ENCODE measurements around the gene CEACAM18. TPM values are rescaled to one million over a fixed set of nuclear protein-coding genes. Genes with fewer than 3 reads are reported as not detected.

Gene CEACAM18
- total RNA-seq, 1 donor from 2014 or later: not detected

GRCh38 chr19:51503896-51504295 lies 25.6 kb downstream of the CEACAM18 start:
- CTCF ChIA-PET: no interaction called here

DNA sequence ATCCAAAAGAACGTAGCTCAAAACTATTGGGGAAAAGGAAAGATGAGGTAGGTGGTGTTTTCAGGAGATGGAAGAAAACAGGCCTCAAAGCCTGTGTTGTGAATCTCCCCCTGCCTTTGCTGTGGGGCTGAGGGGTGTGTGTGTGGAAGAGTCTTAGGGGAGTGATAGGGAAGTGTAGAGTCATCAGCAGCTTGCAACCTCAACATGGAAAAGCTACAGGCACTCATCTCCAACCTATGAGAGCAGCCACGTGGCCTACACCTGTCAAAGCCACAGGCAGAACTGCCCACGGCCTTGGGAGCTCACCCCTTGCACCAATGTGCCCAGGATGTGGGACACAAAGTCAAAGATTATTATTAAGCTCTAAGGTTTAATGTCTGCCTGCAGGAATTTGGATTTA lies 27.6 kb downstream of the CEACAM18 start:
- ChIA-PET CTCF (interaction anchor here (0.6 to 1.0 kb wide), 2 partner anchors 33 to 108 kb away, joined by 3 read pairs; no protein-coding TSS in a partner anchor), POLR2A (no interaction called here)
- no peaks in the 10 kb centered on the region for H3K36me3 Mint-ChIP-seq (ENCODE audit: low read depth)
- intact Hi-C loops (cut with micrococcal nuclease): no loop called here
- H3K4me3 Mint-ChIP-seq: no peak overlapping the region
- peaks cover 2% of the 10 kb centered on the region for H3K27me3 Mint-ChIP-seq
- TF ChIP-seq CTCF (IDR thresholded peaks at IDR 0.05): no peak
- no peak for DNase-seq
- no peak overlapping the region for H3K27ac Mint-ChIP-seq
- ATAC-seq (ENCODE audit: low read depth): no peak
- H3K9me3 Mint-ChIP-seq: no peaks in the 10 kb centered on the region
- H3K4me1 Mint-ChIP-seq: peaks cover 11% of the 10 kb centered on the region

More at GRCh38 chr19:51503896-51504295, 25.6 kb downstream of the CEACAM18 start:
- Mint-ChIP-seq H3K36me3 (ENCODE audit: low read depth) (no peaks in the 10 kb centered on the region), H3K4me1 (peaks cover 11% of the 10 kb centered on the region), H3K4me3 (no peak overlapping the region), H3K27me3 (peaks cover 2% of the 10 kb centered on the region), H3K9me3 (no peaks in the 10 kb centered on the region), H3K27ac (no peak overlapping the region)
- no peak for TF ChIP-seq CTCF (IDR thresholded peaks at IDR 0.05)
- POLR2A ChIA-PET: no interaction called here
- ATAC-seq (ENCODE audit: low read depth) (no peak), DNase-seq (no peak)
- intact Hi-C loops (cut with micrococcal nuclease): no loop called here

- Mint-ChIP-seq H3K36me3 (ENCODE audit: low read depth) (no peaks in the 10 kb centered on the region), H3K4me1 (no peaks in the 10 kb centered on the region), H3K27ac (no peak overlapping the region), H3K9me3 (no peaks in the 10 kb centered on the region), H3K27me3 (peaks cover 3% of the 10 kb centered on the region), H3K4me3 (no peak overlapping the region)
- no peak for TF ChIP-seq CTCF (IDR thresholded peaks at IDR 0.05)
- ChIA-PET POLR2A (no interaction called here), CTCF (interaction anchor here (1.0 to 1.1 kb wide), 2 partner anchors 35 to 271 kb away, joined by 3 read pairs; no protein-coding TSS in a partner anchor)
- DNase-seq (no peak), ATAC-seq (ENCODE audit: low read depth) (no peak)
- intact Hi-C loops (cut with micrococcal nuclease): no loop called here
Measured at GRCh38 chr19:51507192-51507591, 28.9 kb downstream of the CEACAM18 start.

DNA sequence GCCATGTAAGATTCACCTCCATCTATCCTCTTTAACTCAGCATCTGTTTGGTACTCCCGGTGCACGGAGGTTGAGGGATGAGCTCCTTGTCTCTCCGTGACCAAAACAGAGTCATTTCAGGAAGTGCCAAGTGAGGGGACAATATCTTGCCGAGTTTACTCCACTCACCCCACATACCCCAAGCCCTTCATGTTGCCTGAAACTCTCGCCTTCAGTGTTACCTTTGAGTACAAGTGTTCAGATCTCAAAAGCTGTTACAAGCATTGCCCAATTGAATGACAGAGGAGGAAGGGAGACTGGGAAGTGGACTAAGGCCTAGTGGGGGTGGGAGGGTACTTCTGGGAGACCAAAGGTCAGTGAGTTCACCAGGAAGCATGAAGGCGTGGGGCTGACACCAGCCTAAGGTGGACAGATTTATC lies 29.3 kb downstream of the CEACAM18 start:
- intact Hi-C loops (cut with micrococcal nuclease): no loop called here
- H3K4me3 Mint-ChIP-seq: no peak overlapping the region
- POLR2A ChIA-PET: no interaction called here
- DNase-seq: no peak
- peaks cover 3% of the 10 kb centered on the region for H3K27me3 Mint-ChIP-seq
- no peak overlapping the region for H3K27ac Mint-ChIP-seq
- TF ChIP-seq CTCF (IDR thresholded peaks at IDR 0.05): no peak
- no peaks in the 10 kb centered on the region for H3K4me1 Mint-ChIP-seq
- H3K36me3 Mint-ChIP-seq (ENCODE audit: low read depth): no peaks in the 10 kb centered on the region
- ATAC-seq (ENCODE audit: low read depth): no peak
- no peaks in the 10 kb centered on the region for H3K9me3 Mint-ChIP-seq
- CTCF ChIA-PET: interaction anchor here (1.1 kb wide), 1 partner anchor 270 kb away, joined by 3 read pairs; no protein-coding TSS in a partner anchor

GRCh38 chr19:51508059-51508733 lies 29.9 kb downstream of the CEACAM18 start:
- TF ChIP-seq CTCF (IDR thresholded peaks at IDR 0.05): no peak
- Mint-ChIP-seq H3K9me3 (no peaks in the 10 kb centered on the region), H3K4me1 (no peaks in the 10 kb centered on the region), H3K4me3 (no peak overlapping the region), H3K27ac (no peak overlapping the region), H3K36me3 (ENCODE audit: low read depth) (no peaks in the 10 kb centered on the region), H3K27me3 (peaks cover 3% of the 10 kb centered on the region)
- intact Hi-C loops (cut with micrococcal nuclease): no loop called here
- ATAC-seq (ENCODE audit: low read depth) (no peak), DNase-seq (no peak)
- ChIA-PET POLR2A (no interaction called here), CTCF (no interaction called here)

Measured in activated B cell treated with CpG ODN at 0.5 μM for 24 hours (primary cell).